Measurements from ENCODE around the gene TAF3.

The TAF3 gene

GRCh38 chr10:7962592-7962991, 144.3 kb downstream of the TAF3 start:
- TF ChIP-seq CTCF (IDR thresholded peaks at IDR 0.05; ENCODE audit: insufficient read depth, missing control alignments), result no peak
- DNase-seq (ENCODE audit: insufficient read length, low spot score) (no peak), FAIRE-seq (no peak)

- FAIRE-seq, result no peak
- TF ChIP-seq CTCF (IDR thresholded peaks at IDR 0.05; ENCODE audit: insufficient read depth, missing control alignments), result no peak
Observed at GRCh38 chr10:7965457-7965856, 147.2 kb downstream of the TAF3 start.

GRCh38 chr10:7967035-7967434, 148.7 kb downstream of the TAF3 start:
- TF ChIP-seq CTCF (IDR thresholded peaks at IDR 0.05; ENCODE audit: insufficient read depth, missing control alignments), result no peak
- FAIRE-seq, result no peak
- DNase-seq (ENCODE audit: insufficient read length, low spot score), result no peak

More at GRCh38 chr10:7965457-7965856, 147.2 kb downstream of the TAF3 start:
- DNase-seq (ENCODE audit: insufficient read length, low spot score), result no peak

GRCh38 chr10:7968510-7969112, 150.3 kb downstream of the TAF3 start:
- no peak for TF ChIP-seq CTCF (IDR thresholded peaks at IDR 0.05; ENCODE audit: insufficient read depth, missing control alignments)
- FAIRE-seq, result no peak
- no peak for DNase-seq (ENCODE audit: insufficient read length, low spot score)

- no peak for DNase-seq (ENCODE audit: insufficient read length, low spot score)
- no peak for FAIRE-seq
- no peak for TF ChIP-seq CTCF (IDR thresholded peaks at IDR 0.05; ENCODE audit: insufficient read depth, missing control alignments)
Observed at GRCh38 chr10:7969623-7970022, 151.3 kb downstream of the TAF3 start.

GRCh38 chr10:7971949-7972348, 153.6 kb downstream of the TAF3 start:
- TF ChIP-seq CTCF (IDR thresholded peaks at IDR 0.05; ENCODE audit: insufficient read depth, missing control alignments), result no peak
- FAIRE-seq, result no peak
- DNase-seq (ENCODE audit: insufficient read length, low spot score), result no peak

- no peak for DNase-seq (ENCODE audit: insufficient read length, low spot score)
- FAIRE-seq, result no peak
- no peak for TF ChIP-seq CTCF (IDR thresholded peaks at IDR 0.05; ENCODE audit: insufficient read depth, missing control alignments)
Observed at GRCh38 chr10:7972367-7972766, 154.1 kb downstream of the TAF3 start.

Data from D721Med (cell line).